SH-SY5Y (cell line): ENCODE results near the gene RXRA.

Source experiments
- GATA2 ChIP-seq: IDR thresholded peaks from 2 replicates; pipeline ENCODE4 v1.6.1; 2011; ENCODE audit warnings: mild to moderate bottlenecking, low read depth, low read length
- GATA3 ChIP-seq: IDR thresholded peaks from 2 replicates; pipeline ENCODE4 v1.6.1; 2011; ENCODE audit warnings: low read depth, mild to moderate bottlenecking, low read length, moderate library complexity

- no peak for TF ChIP-seq GATA3
- no peak for TF ChIP-seq GATA2
These were observed 7.8 kb downstream of the RXRA start for GRCh38 chr9:134333874-134334581.
